H54 (cell line): ENCODE results near the gene MAB21L4.
A peak's percentile ranks its signal among the peaks of the same experiment; 100 is the strongest.
"Not testable (repeated sequence)": the region's sequence is repeated elsewhere in the genome, so short reads cannot be mapped to it uniquely, and the experiment has no call there.

Experiments
- DNase-seq: peaks from one replicate; pipeline ENCODE4 v3.0.0; 2011; ENCODE audit warnings: low spot score, mixed read lengths; ENCODE audit not compliant: insufficient read length
- FAIRE-seq: peaks from 3 replicates; lab custom pipeline; 2011; peaks lifted over from hg19 to GRCh38; lab: Jason Lieb, UNC
- POLR2A ChIP-seq: IDR thresholded peaks from 2 replicates; pipeline ENCODE4 v1.6.1; 2011; ENCODE audit warnings: low read depth, mild to moderate bottlenecking, low read length

MAB21L4 gene

GRCh38 chr2:240852671-240853314 lies 43.2 kb downstream of the MAB21L4 start:
- no peak for TF ChIP-seq POLR2A
- no peak for FAIRE-seq
- no peak for DNase-seq

GRCh38 chr2:240851078-240851991 lies 44.6 kb downstream of the MAB21L4 start:
- no peak for TF ChIP-seq POLR2A
- peak; percentile 89 for DNase-seq
- no peak for FAIRE-seq

DNA sequence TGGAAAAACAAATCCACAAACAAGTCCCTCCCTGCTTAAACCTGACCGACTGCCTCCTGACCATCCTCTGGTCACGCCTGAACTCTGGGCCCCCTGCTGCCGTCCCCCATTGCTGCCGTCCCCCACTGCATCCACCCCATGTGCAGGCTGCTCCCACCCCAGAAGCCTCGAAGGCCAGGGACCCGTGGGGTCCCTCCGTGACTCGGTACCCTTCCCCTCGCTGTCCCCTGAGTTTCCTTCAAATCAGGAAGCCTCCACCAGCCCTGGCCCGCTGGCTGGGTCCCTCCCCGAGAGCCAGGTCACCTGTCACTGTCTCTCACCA lies 45.2 kb downstream of the MAB21L4 start:
- FAIRE-seq: no peak
- TF ChIP-seq POLR2A: no peak

GRCh38 chr2:240850026-240850425 lies 45.9 kb downstream of the MAB21L4 start:
- no peak for FAIRE-seq
- TF ChIP-seq POLR2A: no peak
- DNase-seq: no peak

More for the DNA sequence above, 45.2 kb downstream of the MAB21L4 start:
- no peak for DNase-seq

DNA sequence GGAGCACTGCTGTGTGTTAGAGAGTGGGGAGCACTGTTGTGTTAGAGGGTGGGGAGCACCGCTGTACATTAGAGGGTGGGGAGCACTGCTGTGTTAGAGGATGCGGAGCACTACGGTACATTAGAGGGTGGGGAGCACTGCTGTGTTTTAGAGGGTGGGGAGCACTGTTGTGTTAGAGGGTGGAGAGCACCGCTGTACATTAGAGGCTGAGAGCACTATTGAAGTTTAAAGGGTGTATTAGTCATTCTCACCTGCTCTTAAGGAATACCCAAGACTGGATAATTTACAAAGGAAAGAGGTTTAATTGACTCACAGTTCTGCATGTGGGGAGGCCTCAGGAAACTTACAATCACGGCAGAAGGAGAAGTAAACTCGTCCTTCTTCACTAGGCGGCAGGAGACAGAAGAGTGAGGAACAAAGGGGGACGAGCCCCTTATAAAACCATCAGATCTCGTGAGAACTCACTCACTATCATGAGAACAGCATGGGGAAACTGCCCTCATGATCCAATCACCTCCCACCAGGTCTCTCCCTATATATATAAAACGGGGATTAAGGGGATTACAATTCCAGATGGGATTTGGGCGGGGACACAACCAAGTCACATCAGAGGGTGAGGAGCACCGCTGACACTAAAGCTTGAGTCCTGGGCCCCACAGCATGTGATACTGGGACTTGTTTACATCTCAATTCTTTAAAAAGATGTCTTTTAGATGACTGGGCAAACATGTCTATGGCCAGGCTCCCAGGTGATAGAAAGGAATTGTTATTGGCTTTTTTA lies 46.9 kb downstream of the MAB21L4 start:
- DNase-seq (no peak), FAIRE-seq (no peak)
- no peak for TF ChIP-seq POLR2A

DNA sequence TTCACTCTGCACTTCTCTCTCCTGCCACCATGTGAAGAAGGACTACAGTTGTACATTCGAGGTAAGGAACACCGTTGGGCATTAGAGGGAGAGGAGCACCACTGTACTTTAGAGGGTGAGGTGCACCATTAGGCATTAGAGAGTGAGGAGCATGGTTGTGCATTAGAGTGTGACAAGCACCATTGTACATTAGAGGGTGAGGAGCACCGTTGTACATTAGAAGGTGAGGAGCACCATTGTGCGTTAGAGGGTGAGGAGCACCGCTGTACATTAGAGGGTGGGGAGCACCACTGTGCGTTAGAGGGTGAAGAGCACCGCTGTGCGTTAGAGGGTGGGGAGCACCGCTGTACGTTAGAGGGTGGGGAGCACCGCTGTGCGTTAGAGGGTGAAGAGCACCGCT lies 48.1 kb downstream of the MAB21L4 start:
- FAIRE-seq: no peak
- TF ChIP-seq POLR2A: no peak

GRCh38 chr2:240846873-240847595 lies 48.9 kb downstream of the MAB21L4 start:
- no peak for DNase-seq
- no peak for FAIRE-seq
- no peak for TF ChIP-seq POLR2A

More for the DNA sequence above, 48.1 kb downstream of the MAB21L4 start:
- DNase-seq: no peak

DNA sequence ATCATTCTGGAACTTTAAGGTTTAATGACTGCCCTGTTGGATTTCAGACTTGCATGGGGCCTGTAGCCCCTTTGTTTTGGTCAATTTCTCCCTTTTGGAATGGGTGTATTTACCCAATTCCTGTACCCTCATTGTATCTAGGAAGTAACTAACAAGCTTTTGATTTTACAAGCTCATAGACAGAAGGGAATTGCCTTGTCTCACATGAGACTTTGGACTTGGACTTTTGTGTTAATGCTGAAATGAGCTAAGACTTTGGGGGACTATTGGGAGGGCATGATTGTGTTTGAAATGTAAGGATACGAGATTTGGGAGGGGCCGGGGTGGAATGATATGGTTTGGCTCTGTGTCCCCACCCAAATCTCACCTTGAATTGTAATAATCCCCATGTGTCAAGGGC lies 49.6 kb downstream of the MAB21L4 start:
- not testable (repeated sequence) for DNase-seq, FAIRE-seq

DNA sequence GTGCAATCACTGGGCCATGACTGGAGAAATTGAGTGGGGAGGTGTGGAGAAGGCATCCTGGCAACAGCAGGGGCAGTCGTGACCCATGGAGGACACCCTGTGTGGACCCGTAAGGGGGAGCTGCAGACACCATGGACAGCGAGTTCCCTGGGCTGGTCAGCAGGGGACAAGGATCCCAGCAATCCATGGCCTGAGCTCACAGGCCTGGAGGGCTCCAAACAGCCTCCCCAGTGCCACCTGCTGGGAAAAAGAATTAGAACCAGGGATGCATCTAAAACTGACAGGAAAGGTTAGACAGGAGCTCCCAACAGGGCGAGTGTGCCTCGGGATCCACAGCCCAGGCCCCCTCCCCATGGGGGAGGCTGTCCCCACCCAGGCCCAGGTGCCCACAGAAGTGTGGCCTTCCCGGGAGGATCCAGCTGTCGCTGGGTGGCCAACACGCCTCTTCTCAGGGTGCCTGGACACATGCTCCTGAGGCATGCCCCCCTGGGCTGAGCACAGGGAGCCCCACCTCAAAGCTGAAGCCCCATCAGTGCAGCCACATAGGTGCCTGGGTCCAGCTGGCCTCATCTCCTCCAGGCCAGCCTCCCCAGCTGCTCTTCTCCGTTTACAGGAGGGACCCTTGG lies 55.4 kb downstream of the MAB21L4 start:
- DNase-seq (peak; percentile 79), FAIRE-seq (no peak)
- TF ChIP-seq POLR2A: no peak

GRCh38 chr2:240839152-240840143 lies 56.5 kb downstream of the MAB21L4 start:
- FAIRE-seq (no peak), DNase-seq (no peak)
- TF ChIP-seq POLR2A: no peak

GRCh38 chr2:240837621-240838020 lies 58.3 kb downstream of the MAB21L4 start:
- DNase-seq: no peak
- no peak for TF ChIP-seq POLR2A
- no peak for FAIRE-seq

DNA sequence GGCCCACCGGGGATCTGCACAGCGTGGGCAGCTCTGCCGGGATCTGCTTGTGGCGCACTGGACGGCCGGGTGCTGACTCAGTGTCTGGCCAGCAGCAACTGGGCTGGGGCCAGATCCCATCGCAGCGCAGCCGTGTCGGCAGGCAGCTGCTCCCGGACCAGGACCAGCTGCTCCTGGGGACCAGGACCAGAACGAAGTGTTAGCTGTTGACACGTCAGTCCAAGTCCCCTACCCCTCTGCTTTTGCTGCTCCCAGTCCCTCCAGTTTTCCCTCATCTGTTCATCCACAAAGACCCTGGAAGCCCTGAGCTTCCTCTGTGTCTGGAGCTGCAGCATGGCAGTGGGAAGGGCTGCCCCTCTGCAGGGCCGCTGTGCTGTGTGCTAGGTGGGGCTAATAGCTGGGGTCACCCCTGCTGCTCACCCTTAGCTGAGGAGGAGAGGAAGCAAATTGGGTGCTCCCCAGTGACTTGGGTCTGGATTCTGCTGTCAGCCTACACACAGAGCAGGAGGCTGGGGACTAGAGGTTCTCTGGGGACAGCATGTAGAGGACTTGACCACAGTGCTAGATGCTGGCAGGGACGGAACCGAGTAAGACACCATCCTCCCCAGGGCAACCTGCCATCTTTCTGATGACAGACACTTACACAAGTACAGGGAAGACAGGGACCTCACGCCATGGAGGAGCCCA lies 59.0 kb downstream of the MAB21L4 start:
- TF ChIP-seq POLR2A: no peak
- DNase-seq: peak; percentile 69

More for the DNA sequence above, 59.0 kb downstream of the MAB21L4 start:
- no peak for FAIRE-seq
